K562 (cell line): ENCODE data around the gene MYH9. TPM values are rescaled to one million over a fixed set of nuclear protein-coding genes. Genes with fewer than 3 reads are reported as not detected.

ENCODE experiments used
- BRF1 ChIP-seq: IDR thresholded peaks from 3 replicates; pipeline ENCODE4 v1.6.1; 2011; ENCODE audit warnings: borderline replicate concordance, mild to moderate bottlenecking; ENCODE audit not compliant: insufficient read length; ENCODE audit errors: extremely low read depth
- ETS2 ChIP-seq: IDR thresholded peaks from 2 replicates; pipeline ENCODE4 v1.6.1; 2016; ENCODE audit warnings: borderline replicate concordance, missing genetic modification characterization, mild to moderate bottlenecking, moderate library complexity, missing compliant biosample characterization; ENCODE audit not compliant: poor library complexity, severe bottlenecking
- FOXK1 ChIP-seq: sonication (generic); formaldehyde crosslinking; IDR thresholded peaks from 2 replicates; pipeline ENCODE4 v1.8.0; 2022; ENCODE audit warnings: missing genetic modification reagents, mild to moderate bottlenecking, borderline replicate concordance
- GABPB2 ChIP-seq: fragments of 250-450 bp; sonication (Bioruptor Pico); conservative IDR thresholded peaks from 2 replicates; pipeline ENCODE4 v1.5.1; 2021; ENCODE audit warnings: mild to moderate bottlenecking
- HLTF ChIP-seq: fragments of 450-650 bp; IDR thresholded peaks from 2 replicates; pipeline ENCODE4 v1.6.1; 2016
- NCOA4 ChIP-seq: fragments of 450-650 bp; IDR thresholded peaks from 2 replicates; pipeline ENCODE4 v1.6.1; 2018; ENCODE audit warnings: mild to moderate bottlenecking; ENCODE audit not compliant: partially characterized antibody
- NFIC ChIP-seq: fragments of 450-650 bp; IDR thresholded peaks from 2 replicates; pipeline ENCODE4 v1.6.1; 2017; ENCODE audit warnings: mild to moderate bottlenecking, inconsistent platforms
- NFIX ChIP-seq: fragments of 250-450 bp; sonication (Bioruptor Pico); IDR thresholded peaks from 2 replicates; pipeline ENCODE4 v1.4.0; 2020; ENCODE audit warnings: low read depth, mild to moderate bottlenecking, moderate library complexity
- NONO ChIP-seq, 2 experiments: fragments of 200-400 bp in 1 of 2; fragments of 450-650 bp in 1 of 2; formaldehyde crosslinking in 1 of 2; IDR thresholded peaks; 2 replicates each; pipeline ENCODE4 v1.6.1; 2017; ENCODE audit warnings: low read depth in 2 of 2, mild to moderate bottlenecking in 2 of 2, moderate library complexity in 2 of 2, low read length in 1 of 2
- RCOR1 ChIP-seq, 2 experiments: IDR thresholded peaks; 2 replicates each; pipeline ENCODE4 v1.6.1; 2012; ENCODE audit warnings: low read depth in 2 of 2, low read length in 2 of 2, borderline replicate concordance in 1 of 2, improper control_type of control experiment in 1 of 2
- RFX7 ChIP-seq: fragments of 250-450 bp; sonication (Bioruptor Pico); IDR thresholded peaks from 2 replicates; pipeline ENCODE4 v1.5.1; 2021; ENCODE audit warnings: mild to moderate bottlenecking
- RHOXF2B ChIP-seq: fragments of 250-450 bp; sonication (Bioruptor Pico); conservative IDR thresholded peaks from 2 replicates; pipeline ENCODE4 v1.5.1; 2021
- TARDBP ChIP-seq: fragments of 450-650 bp; IDR thresholded peaks from 2 replicates; pipeline ENCODE4 v1.6.1; 2016
- TSHZ1 ChIP-seq: fragments of 250-450 bp; sonication (Bioruptor Pico); IDR thresholded peaks from 2 replicates; pipeline ENCODE4 v1.4.0; 2020; ENCODE audit warnings: mild to moderate bottlenecking, moderate library complexity
- ZKSCAN1 ChIP-seq: fragments of 150-350 bp; IDR thresholded peaks from 2 replicates; pipeline ENCODE4 v1.6.1; 2016; ENCODE audit warnings: low read depth, low read length
- ZKSCAN3 ChIP-seq: fragments of 250-450 bp; sonication (Bioruptor Pico); IDR thresholded peaks from 2 replicates; pipeline ENCODE4 v1.4.0; 2020
- ZNF316 ChIP-seq: fragments of 450-650 bp; IDR thresholded peaks from 2 replicates; pipeline ENCODE4 v1.6.1; 2016
- ZNF384 ChIP-seq: IDR thresholded peaks from 2 replicates; pipeline ENCODE4 v1.6.1; 2012; ENCODE audit warnings: low read depth, low read length, improper control_type of control experiment
- ZNF444 ChIP-seq: fragments of 250-450 bp; sonication (Bioruptor Pico); IDR thresholded peaks from 2 replicates; pipeline ENCODE4 v1.4.0; 2020; ENCODE audit warnings: mild to moderate bottlenecking, moderate library complexity
- polyA plus RNA-seq, 8 experiments: library from polyadenylated mRNA; depleted of rRNA in 4 of 8; stranded (reverse) in 5 of 8; unstranded in 3 of 8; fragments of >200 nt; fragmentation: Nextera tagmentation in 2 of 8; fragmentation: Illumina TruSeq in 1 of 8; extraction: Ambion mirVana in 2 of 8; extraction: Trizol in 1 of 8; gene quantifications; 2 replicates each; pipeline versions ENCODE4 v1.2.1 to v1.2.3, GENCODE V29; 2011 to 2014; ENCODE audit warnings: inconsistent platforms in 1 of 8, missing spikeins in 1 of 8
- total RNA-seq, 7 experiments: library from RNA; depleted of rRNA in 6 of 7; stranded (reverse); fragments of >200 nt in 6 of 7; fragmentation: Illumina TruSeq in 2 of 7; extraction: Trizol in 2 of 7; gene quantifications; 2 replicates each; pipeline versions ENCODE4 v1.2.1 to v1.2.3, GENCODE V29; 2011 to 2021; ENCODE audit warnings: low replicate concordance in 1 of 7
- TF ChIP-seq, protein P1 (sequence below): fragments of 250-450 bp; sonication (Bioruptor Pico); IDR thresholded peaks from 2 replicates; pipeline ENCODE4 v1.9.0; 2021; ENCODE audit warnings: mild to moderate bottlenecking, inconsistent platforms
- TF ChIP-seq, protein P2 (sequence below), 2 experiments: fragments of 150-350 bp in 1 of 2; IDR thresholded peaks; 2 replicates each; pipeline ENCODE4 v1.6.1; 2012 to 2016; ENCODE audit warnings: low read depth in 2 of 2, low read length in 2 of 2, mild to moderate bottlenecking in 1 of 2, moderate library complexity in 1 of 2

Gene MYH9
- total and polyA plus RNA-seq, 9 of the 15 experiments (the other 6 are each of a cell fraction or from before 2014, with no cell fraction given), result 0.71 to 111 (median 24.6) TPM

GRCh38 chr22:36395915-36396314 lies 8.1 kb upstream of the MYH9 start (continued):
- TF ChIP-seq BRF1, result no peak
- TF ChIP-seq ZNF444, result no peak
- TF ChIP-seq ZKSCAN1, result no peak
- no peak for TF ChIP-seq FOXK1
- no peak for TF ChIP-seq NONO (IDR thresholded peaks at IDR 0.05; ENCODE audit: low read depth in 2 of 2, low read length in 1 of 2)
- TF ChIP-seq TSHZ1, result no peak
- peak; percentile 26; the same call in 1 of the 2 replicates for TF ChIP-seq ZNF316
- TF ChIP-seq ZKSCAN3 (CRISPR knock-in tag), result no peak
- TF ChIP-seq RCOR1 (IDR thresholded peaks at IDR 0.05; ENCODE audit: borderline replicate concordance in 1 of 2, low read depth in 2 of 2, low read length in 2 of 2), result no peak
- no peak for TF ChIP-seq GABPB2 (CRISPR knock-in tag)
- no peak for TF ChIP-seq RFX7
- no peak for TF ChIP-seq NCOA4
- TF ChIP-seq NFIX (CRISPR knock-in tag), result no peak
- no peak for TF ChIP-seq ETS2 (tag)
- no peak for TF ChIP-seq HLTF
- TF ChIP-seq NFIC, result 0 out of 2 replicates have a peak, but pooled peaks have one; percentile 13
- TF ChIP-seq TARDBP, result no peak
- TF ChIP-seq, protein P1, sequence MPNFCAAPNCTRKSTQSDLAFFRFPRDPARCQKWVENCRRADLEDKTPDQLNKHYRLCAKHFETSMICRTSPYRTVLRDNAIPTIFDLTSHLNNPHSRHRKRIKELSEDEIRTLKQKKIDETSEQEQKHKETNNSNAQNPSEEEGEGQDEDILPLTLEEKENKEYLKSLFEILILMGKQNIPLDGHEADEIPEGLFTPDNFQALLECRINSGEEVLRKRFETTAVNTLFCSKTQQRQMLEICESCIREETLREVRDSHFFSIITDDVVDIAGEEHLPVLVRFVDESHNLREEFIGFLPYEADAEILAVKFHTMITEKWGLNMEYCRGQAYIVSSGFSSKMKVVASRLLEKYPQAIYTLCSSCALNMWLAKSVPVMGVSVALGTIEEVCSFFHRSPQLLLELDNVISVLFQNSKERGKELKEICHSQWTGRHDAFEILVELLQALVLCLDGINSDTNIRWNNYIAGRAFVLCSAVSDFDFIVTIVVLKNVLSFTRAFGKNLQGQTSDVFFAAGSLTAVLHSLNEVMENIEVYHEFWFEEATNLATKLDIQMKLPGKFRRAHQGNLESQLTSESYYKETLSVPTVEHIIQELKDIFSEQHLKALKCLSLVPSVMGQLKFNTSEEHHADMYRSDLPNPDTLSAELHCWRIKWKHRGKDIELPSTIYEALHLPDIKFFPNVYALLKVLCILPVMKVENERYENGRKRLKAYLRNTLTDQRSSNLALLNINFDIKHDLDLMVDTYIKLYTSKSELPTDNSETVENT (CRISPR knock-in tag), result no peak
- TF ChIP-seq ZNF384, result no peak
- TF ChIP-seq, protein P2, sequence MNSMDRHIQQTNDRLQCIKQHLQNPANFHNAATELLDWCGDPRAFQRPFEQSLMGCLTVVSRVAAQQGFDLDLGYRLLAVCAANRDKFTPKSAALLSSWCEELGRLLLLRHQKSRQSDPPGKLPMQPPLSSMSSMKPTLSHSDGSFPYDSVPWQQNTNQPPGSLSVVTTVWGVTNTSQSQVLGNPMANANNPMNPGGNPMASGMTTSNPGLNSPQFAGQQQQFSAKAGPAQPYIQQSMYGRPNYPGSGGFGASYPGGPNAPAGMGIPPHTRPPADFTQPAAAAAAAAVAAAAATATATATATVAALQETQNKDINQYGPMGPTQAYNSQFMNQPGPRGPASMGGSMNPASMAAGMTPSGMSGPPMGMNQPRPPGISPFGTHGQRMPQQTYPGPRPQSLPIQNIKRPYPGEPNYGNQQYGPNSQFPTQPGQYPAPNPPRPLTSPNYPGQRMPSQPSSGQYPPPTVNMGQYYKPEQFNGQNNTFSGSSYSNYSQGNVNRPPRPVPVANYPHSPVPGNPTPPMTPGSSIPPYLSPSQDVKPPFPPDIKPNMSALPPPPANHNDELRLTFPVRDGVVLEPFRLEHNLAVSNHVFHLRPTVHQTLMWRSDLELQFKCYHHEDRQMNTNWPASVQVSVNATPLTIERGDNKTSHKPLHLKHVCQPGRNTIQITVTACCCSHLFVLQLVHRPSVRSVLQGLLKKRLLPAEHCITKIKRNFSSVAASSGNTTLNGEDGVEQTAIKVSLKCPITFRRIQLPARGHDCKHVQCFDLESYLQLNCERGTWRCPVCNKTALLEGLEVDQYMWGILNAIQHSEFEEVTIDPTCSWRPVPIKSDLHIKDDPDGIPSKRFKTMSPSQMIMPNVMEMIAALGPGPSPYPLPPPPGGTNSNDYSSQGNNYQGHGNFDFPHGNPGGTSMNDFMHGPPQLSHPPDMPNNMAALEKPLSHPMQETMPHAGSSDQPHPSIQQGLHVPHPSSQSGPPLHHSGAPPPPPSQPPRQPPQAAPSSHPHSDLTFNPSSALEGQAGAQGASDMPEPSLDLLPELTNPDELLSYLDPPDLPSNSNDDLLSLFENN (IDR thresholded peaks at IDR 0.05; ENCODE audit: low read depth in 2 of 2, low read length in 2 of 2), result no peak
- TF ChIP-seq RHOXF2B, result no peak
